Psoas muscle (tissue), 8 donors: ENCODE results near the gene ANO6. TPM values are rescaled to one million over a fixed set of nuclear protein-coding genes. Genes with fewer than 3 reads are reported as not detected.
"Not testable (repeated sequence)": the region's sequence is repeated elsewhere in the genome, so short reads cannot be mapped to it uniquely, and the experiment has no call there.

Source experiments
- ATAC-seq, 4 donors: fragments of 200-7000 bp; cut with Tn5 transposase; one replicate each; pipeline ENCODE4 v1.9.1; 2020; ENCODE audit warnings: moderate library complexity in 3 of 4, mild to moderate bottlenecking in 2 of 4
- DNase-seq, 2 donors: peaks; one replicate each; pipeline ENCODE4 v3.0.0-alpha.2; 2020
- H3K27ac ChIP-seq: fragments of 200-600 bp; one replicate; pipeline ENCODE4 v1.8.0; 2022
- H3K27me3 ChIP-seq, 3 donors: fragments of 200-600 bp in 1 of 3; one replicate each; pipeline versions ENCODE4 v1.6.1 to v1.8.0; 2013 to 2022; ENCODE audit warnings: low read length in 2 of 3, mild to moderate bottlenecking in 2 of 3, moderate library complexity in 1 of 3; ENCODE audit not compliant: insufficient read depth in 3 of 3
- H3K36me3 ChIP-seq, 2 donors: fragments of 200-600 bp in 1 of 2; one replicate each; pipeline versions ENCODE4 v1.6.1 to v1.8.0; 2013 to 2022; ENCODE audit warnings: low read depth in 1 of 2, mild to moderate bottlenecking in 1 of 2, moderate library complexity in 1 of 2; ENCODE audit not compliant: insufficient read depth in 1 of 2
- H3K4me1 ChIP-seq: fragments of 200-600 bp; one replicate; pipeline ENCODE4 v1.8.0; 2022
- H3K4me3 ChIP-seq: fragments of 200-600 bp; one replicate; pipeline ENCODE4 v1.8.0; 2022; ENCODE audit warnings: mild to moderate bottlenecking
- H3K9me3 ChIP-seq: fragments of 200-600 bp; one replicate; pipeline ENCODE4 v1.8.0; 2022
- CTCF ChIP-seq: fragments of 200-600 bp; IDR thresholded peaks from one replicate; pipeline ENCODE4 v1.8.0; 2022; ENCODE audit warnings: antibody characterized with exemption
- WGBS, 3 donors: extraction: QIAGEN DNeasy Blood & Tissue Kit; methylation state at CpG; one replicate each; pipeline versions ENCODE4 v1.1.6 to v1.1.7; 2013; 5-methylcytosine and 5-hydroxymethylcytosine counted together
- intact Hi-C, 2 donors: fragments of 100-400 bp; cut with DNase I; formaldehyde crosslinking; loops; one replicate each; pipeline versions ENCODE4 v1.11.0 to v1.14.2; 2022
- polyA plus RNA-seq, 3 donors: library from polyadenylated mRNA; stranded (reverse); fragments of 200-250 nt; gene quantifications; one replicate each; pipeline ENCODE4 v1.2.3, GENCODE V29; 2013
- total RNA-seq, 4 donors: library from RNA; stranded (reverse); fragmentation: NEBNext Ultra II Directional in 2 of 4; extraction: Animal tissue kit (Norgen Biotek cat#: 25700) in 2 of 4; gene quantifications; one replicate each; pipeline versions ENCODE4 v1.2.1 to v1.2.4, GENCODE V29; 2021 to 2023
- donor health status: healthy with polysubstance abuse.
- donor health status: DM: no; HTN: no; CAD: no; lungs with moderate emphysema.
- donor health status: Bipolar disorder and iron deficiency.
- donor health status: healthy.
- donor health status: DM: yes; HTN: yes; CAD: no.
- donor health status: DM: no; HTN: no; CAD: no.
- donor health status: DM: no; HTN: no; CAD: no.
- donor health status: DM: yes; HTN: yes; CAD: no.

ANO6 gene
- total and polyA plus RNA-seq, 7 donors = 25.6 to 121 (median 51.5) TPM

- peak in 2 of 4 donors; percentile 11 to 33 for ATAC-seq
- no peaks in the 10 kb centered on the region for H3K9me3 ChIP-seq
Measured at GRCh38 chr12:45259675-45260074, 43.8 kb downstream of the ANO6 start.

GRCh38 chr12:45260104-45260815 lies 44.4 kb downstream of the ANO6 start:
- ATAC-seq = peak; percentile 2 to 54 (median 36)
- intact Hi-C loops = no loop called here
- 65 to 70% (median 70%) methylated on average over 5 of the region's 5 CpGs for WGBS, 3 donors
- Histone ChIP-seq H3K36me3 (no peaks in the 10 kb centered on the region), H3K4me1 (peaks cover 56% of the 10 kb centered on the region), H3K4me3 (no peak overlapping the region), H3K27ac (no peak overlapping the region), H3K9me3 (no peaks in the 10 kb centered on the region), H3K27me3 (no peaks in the 10 kb centered on the region)
- TF ChIP-seq CTCF = no peak
- no peak for DNase-seq

More at GRCh38 chr12:45259675-45260074, 43.8 kb downstream of the ANO6 start:
- Histone ChIP-seq H3K36me3 (no peaks in the 10 kb centered on the region), H3K27me3 (no peaks in the 10 kb centered on the region), H3K4me3 (no peak overlapping the region), H3K4me1 (peaks cover 61% of the 10 kb centered on the region), H3K27ac (no peak overlapping the region)
- TF ChIP-seq CTCF = no peak
- no peak for DNase-seq
- WGBS, 3 donors = 31 to 43% (median 41%) methylated on average over 3 of the region's 3 CpGs
- intact Hi-C loops = no loop called here

- DNase-seq (no peak), ATAC-seq (no peak)
- H3K27ac ChIP-seq = no peak overlapping the region
- no peaks in the 10 kb centered on the region for H3K36me3 ChIP-seq
- no peaks in the 10 kb centered on the region for H3K27me3 ChIP-seq
- intact Hi-C loops = no loop called here
- peaks cover 58% of the 10 kb centered on the region for H3K4me1 ChIP-seq
- no peak overlapping the region for H3K4me3 ChIP-seq
- TF ChIP-seq CTCF = no peak
- H3K9me3 ChIP-seq = no peaks in the 10 kb centered on the region
- 92 to 99% (median 99%) methylated on average over 4 of the region's 4 CpGs for WGBS, 3 donors
Measured at GRCh38 chr12:45260854-45261253, 45.0 kb downstream of the ANO6 start.

GRCh38 chr12:45262185-45262584 lies 46.3 kb downstream of the ANO6 start:
- H3K4me3 ChIP-seq, H3K36me3 ChIP-seq, DNase-seq, H3K9me3 ChIP-seq, H3K27me3 ChIP-seq, intact Hi-C loops, H3K27ac ChIP-seq, ATAC-seq: not testable (repeated sequence)
- WGBS, 3 donors = 90 to 95% (median 94%) methylated on average over 8 of the region's 8 CpGs
- peaks cover 53% of the 10 kb centered on the region for H3K4me1 ChIP-seq

GRCh38 chr12:45263587-45263986 lies 47.7 kb downstream of the ANO6 start:
- Histone ChIP-seq H3K27me3 (no peaks in the 10 kb centered on the region), H3K4me1 (peaks cover 48% of the 10 kb centered on the region), H3K9me3 (no peaks in the 10 kb centered on the region), H3K27ac (no peak overlapping the region), H3K36me3 (no peaks in the 10 kb centered on the region), H3K4me3 (no peak overlapping the region)
- no peak for TF ChIP-seq CTCF
- ATAC-seq = peak in 2 of 4 donors; percentile 4 to 16
- 39 to 70% (median 54%) methylated on average over 3 of the region's 3 CpGs for WGBS, 3 donors
- intact Hi-C loops = no loop called here
- no peak for DNase-seq
